C1 segment of cervical spinal cord (tissue), 14 donors: ENCODE measurements around the gene MAN1B1.
"Not testable (repeated sequence)": the region's sequence is repeated elsewhere in the genome, so short reads cannot be mapped to it uniquely, and the experiment has no call there.

Experiments used
- DNase-seq, 14 donors: peaks; one replicate each; lab custom pipeline; 2025; lab: John Stamatoyannopoulos, UW

MAN1B1 gene

GRCh38 chr9:137052998-137053943, 33.5 kb upstream of the MAN1B1 start:
- no peak for DNase-seq

DNA sequence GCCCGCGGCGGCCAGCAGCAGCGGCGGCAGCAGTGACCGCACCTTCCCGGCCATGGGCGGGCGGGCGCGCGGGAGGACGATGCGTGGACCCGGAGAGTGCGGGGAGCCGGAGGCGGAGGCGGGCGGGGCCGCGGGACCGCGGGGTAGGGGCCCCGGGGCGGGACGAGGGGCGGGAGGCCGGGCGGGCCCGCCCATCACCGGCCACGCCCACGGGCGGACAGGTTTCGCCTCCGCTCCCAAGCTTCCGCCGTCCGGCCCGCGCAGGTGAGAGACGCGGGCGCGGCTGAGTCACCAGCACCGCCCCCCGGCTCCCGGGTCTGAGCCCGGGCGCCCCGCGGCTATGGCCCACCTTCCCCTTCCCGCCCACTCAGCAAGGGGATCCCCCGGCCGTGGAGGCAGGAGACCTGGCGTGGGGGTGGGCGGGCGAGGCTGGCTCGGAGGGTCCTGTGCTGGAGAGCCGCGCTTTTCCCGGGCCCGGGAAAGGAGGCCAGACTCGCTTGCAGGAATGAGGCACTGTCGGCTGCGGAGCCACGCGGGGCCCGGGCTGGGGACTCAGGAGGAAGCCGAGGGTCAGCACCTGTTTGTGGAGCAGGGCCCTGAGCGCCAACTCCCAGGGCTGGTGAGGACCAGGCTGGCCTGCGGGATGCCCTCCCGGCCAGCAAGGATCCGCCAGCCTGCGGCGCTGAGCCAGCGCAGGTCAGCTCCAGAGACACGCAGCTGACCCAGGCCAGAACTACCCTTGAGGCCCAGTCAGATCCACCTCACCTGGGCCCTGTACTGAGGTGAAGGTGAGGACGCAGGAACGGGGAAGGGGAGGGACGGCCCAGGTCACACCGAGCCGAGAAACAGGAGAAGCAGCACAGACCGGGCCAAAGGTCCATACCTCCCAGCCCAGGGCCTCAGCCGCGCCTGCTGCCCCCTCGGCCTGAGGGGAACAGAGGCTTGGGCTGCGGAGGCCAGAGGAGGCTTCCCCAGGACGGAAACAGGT, 32.5 kb upstream of the MAN1B1 start, which contains the start of gene ENTPD2:
ENTPD2 (minus strand) TSS at position 118 of the 988 bp plus-strand sequence; CDS start at position 54, 64 bp downstream.
- no peak for DNase-seq

DNA sequence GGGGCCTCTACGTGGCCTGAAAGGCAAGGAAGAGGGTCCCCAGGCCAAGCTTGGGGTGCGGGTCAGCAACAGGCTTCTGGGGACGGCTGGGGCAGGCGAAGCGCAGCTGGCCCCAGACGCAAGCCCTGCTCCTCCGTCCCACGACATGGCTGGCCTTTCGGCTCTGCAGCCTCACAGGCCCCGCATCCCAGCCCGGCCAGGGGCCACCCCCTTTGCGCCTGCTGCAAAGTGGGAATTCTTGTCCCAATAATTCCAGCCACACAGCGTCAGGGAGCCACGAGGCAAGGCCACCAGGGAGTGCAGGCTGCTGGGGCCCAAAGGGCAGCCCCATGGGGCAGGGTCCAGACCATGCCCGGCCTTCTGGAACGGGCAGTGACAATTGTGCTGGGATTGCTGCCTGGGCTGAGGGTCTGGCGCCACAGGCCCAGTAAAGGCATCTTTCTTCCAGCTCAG, 31.8 kb upstream of the MAN1B1 start:
- DNase-seq = peak in 5 of 14 donors; percentile 64 to 85 (median 81)

- peak in 13 of 14 donors; percentile 56 to 95 (median 89) for DNase-seq
These were observed 31.1 kb upstream of the MAN1B1 start for GRCh38 chr9:137055385-137056364.

GRCh38 chr9:137056739-137057415, 29.9 kb upstream of the MAN1B1 start:
- DNase-seq = no peak

- no peak for DNase-seq
These were observed 29.2 kb upstream of the MAN1B1 start for GRCh38 chr9:137057545-137057944.

DNA sequence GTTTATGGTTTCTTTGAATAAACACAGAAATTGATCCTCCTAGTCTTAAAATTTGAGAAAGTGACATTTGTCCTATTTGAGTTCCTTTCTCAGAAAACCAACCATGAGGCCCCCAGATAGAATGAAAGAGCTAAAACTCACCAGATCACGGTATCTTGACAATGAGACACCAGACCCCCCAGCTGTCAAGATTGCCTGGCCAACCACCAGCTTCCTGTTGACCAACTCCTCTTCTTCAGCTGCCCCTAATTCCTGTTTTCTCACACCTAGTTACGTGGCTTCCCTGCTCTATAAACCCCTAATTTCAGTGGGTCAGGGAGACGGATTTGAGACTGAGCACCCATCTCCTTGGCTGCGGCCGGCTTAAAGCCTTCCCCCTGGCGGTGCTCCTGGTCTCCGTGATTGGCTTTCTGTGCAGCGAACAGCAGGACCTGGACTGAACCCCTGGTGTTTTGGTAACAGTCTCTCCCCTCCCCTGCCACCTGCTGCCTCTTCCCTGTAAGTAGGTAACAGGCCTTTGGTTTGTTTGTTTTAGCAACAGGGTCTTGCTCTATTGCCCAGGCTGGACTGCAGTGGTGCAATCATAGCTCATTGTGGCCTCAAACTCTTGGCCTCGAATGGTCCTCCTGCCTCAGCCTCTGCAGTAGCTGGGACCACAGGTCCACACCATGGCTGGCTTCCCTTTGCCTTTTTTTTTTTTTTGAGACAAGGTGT, 28.1 kb upstream of the MAN1B1 start:
- DNase-seq = no peak

DNA sequence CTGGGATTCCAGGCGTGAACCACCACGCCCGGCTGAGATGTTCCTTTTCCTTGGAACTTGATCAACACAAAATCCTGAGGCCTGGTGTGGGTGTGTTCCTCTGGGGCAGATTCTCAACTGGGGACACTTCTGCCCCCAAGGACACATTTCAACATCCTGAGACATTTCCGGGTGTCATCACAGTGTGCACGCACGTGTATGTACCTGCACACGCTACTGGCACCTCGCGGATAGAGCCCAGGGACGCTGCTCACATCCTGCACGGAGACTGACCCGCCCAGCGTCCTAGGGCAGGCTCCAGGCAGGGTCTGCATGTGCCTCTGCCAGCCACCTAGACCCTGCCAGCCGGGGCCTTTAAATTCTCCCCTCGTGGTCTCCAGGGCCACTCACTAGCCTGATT, 24.4 kb upstream of the MAN1B1 start:
- DNase-seq = no peak

DNA sequence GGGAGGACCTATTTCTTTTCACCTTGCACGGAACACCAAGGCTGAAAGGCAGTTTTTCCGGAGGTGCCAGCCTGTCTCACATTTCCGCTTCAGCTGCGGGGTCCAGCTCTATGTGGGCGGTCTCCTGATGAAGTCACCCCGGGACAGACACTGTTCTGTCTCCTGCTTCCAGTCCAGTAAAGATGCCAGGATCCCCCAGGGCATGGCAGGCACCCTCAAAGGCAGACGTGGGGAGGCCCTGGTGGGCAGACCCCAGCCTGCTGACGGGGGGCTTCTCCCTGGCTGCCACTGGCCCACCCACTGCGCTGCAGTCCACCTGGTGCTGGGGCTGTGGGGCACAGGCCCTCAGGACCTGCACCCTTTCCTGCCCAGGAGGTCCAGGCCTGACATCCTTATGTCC, 24.0 kb upstream of the MAN1B1 start:
- DNase-seq = not testable (repeated sequence)

DNA sequence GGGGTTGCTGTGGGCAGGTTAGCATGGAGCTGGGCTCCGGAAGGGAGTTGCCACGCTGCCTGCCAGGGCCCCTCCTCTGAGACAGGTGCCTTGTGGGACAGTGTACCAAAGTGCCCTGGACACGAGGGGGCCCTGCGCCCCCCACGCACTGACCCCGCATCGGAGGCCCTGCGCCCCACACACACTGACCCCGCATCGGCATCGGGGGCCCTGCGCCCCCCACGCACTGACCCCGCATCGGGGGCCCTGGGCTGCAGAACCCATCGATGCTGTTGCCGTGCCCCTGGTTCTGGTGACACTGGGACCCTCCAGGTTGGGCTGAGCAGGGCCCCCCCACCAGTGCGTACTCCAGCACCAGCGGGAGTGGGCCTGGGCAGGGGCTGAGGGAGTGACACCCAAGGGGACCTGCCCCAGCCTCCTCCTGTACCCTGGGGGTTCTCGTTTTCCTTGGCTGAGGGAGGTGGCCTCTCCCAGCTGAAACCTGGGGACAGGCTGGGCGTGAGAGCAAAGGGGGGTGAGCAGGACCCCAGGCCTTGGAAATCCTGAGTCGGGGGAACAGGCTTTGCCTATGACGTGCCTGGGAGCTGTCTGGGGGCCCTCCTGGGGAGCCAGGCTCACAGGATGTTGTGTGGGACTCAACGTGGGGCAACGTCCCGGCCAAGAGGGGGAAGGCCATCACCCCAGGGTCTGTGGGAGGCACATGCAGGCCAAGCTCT, 23.3 kb upstream of the MAN1B1 start:
- DNase-seq = no peak

DNA sequence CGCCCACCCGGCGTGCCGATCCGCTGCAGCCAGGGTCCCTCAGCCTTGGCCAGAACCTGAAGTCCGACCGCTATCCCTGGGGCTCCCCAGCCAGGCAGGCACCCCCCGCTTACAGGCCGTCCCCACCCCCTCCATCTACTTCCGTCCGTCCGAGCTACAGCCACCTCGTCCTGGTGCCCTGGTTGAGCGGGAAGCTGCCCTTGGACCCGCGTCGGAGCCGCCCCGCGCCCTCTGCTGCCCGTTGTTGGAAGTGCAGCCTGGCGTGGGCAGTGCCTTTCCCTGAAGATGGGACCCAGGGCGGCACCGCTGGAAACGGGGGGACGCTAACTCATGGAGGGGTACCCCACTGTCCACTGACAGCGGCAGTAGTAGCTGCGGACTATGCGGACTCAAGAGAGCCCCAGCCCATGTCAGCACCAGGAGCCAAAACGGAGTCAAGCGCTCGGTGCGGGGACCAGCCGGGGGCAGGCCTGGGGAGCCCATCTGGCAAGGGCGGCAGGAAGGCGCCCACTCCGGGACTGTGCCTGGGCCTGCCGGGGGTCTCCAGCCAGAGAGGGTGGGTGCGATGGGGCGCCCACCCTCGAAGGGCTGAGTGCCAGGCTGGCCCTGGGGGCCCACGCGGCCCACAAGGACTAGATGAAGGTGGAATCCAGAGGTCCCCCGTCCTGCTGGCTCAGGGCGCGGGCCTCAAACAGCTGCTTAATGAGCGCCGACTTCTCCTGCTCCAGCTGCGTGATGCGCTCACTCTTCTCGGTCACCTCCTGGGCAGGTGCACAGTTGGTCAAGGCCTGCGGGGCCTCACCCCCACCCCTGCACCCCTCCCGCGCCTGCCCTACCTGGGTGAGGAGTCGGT, 22.5 kb upstream of the MAN1B1 start:
- peak in 11 of 14 donors; percentile 20 to 68 (median 28) for DNase-seq

DNA sequence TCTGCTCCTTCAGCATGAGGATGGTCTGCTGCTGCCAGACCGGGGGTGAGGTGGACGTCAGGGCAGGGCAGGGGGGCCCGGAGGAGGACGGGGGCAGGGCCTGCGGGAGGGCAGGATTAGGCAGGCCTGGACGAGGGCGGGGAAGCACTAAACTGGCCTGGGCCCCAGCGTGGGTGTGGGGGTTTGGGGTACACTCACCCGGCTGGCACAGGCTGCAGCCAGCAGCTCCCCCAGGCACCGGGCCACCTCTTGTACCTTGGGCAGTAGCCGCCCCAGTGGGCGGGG, 22.0 kb upstream of the MAN1B1 start:
- no peak for DNase-seq

GRCh38 chr9:137065336-137065967, 21.3 kb upstream of the MAN1B1 start:
- no peak for DNase-seq

DNA sequence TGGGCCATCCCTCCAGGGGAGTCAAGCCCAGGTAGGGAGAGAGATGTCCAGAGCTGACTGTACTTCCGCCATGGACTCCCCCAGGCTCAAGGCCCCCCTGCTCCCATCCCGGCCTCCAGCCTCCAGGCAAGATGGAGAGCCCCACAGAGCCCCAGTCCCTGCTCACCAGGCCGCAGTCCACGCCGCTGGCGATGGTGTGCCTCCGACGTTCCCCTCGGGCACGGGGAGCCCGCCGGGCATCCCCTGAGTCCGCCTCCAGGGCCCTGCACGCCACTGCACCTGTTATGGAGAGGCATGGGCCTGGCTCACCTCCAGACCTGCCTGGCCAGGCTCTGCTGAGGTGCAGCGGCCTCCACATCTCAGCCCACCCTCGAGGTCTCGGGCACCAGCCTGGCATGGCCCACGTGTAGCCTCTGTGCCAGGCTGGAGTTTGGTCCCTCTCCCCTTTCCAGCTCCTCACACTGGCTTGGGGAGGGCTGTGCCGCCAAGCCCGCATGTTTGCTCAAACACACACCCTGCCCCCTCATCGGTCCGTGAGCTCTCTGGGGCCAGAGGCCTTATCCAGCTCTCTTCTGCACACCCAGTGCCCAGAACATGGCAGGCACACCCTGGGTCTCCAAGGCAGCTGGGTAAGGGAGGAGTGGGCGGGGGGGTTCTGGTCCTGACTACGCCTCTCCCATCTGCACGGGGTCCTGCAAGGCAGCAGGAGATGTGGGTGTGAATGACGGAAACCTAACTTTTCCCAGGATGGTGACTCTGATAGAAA, 20.5 kb upstream of the MAN1B1 start:
- no peak for DNase-seq

GRCh38 chr9:137067860-137068538, 18.8 kb upstream of the MAN1B1 start:
- peak in 10 of 14 donors; percentile 29 to 76 (median 50) for DNase-seq
